ENCODE measurements around the gene PALB2. TPM values are rescaled to one million over a fixed set of nuclear protein-coding genes. Genes with fewer than 3 reads are reported as not detected.

PALB2 gene
- total and polyA plus RNA-seq, 10 of the 15 experiments (the other 5 are each of a cell fraction or from before 2014, with no cell fraction given) = 9.2 to 24.6 (median 17.6) TPM

- ATAC-seq (no peak), DNase-seq (ENCODE audit: low read depth, low spot score) (no peak), FAIRE-seq (no peak)
- Histone ChIP-seq H3K9ac (ENCODE audit: control insufficient read depth, insufficient read depth, low read length) (no peak overlapping the region), H3K4me3 (no peak overlapping the region), H3K79me2 (ENCODE audit: control insufficient read depth, insufficient read depth, low read length) (no peaks in the 10 kb centered on the region), H3K9me3 (replicated peaks; ENCODE audit: control insufficient read depth, insufficient read depth, low read length) (no peaks in the 10 kb centered on the region), H4K20me1 (ENCODE audit: control insufficient read depth, insufficient read depth) (no peaks in the 10 kb centered on the region), H3K4me2 (ENCODE audit: control insufficient read depth, insufficient read depth) (no peak overlapping the region), H3K4me1 (ENCODE audit: control insufficient read depth, insufficient read depth, low read length) (peaks cover 14% of the 10 kb centered on the region), H3K36me3 (ENCODE audit: control insufficient read depth in 2 of 2, insufficient read depth in 2 of 2, low read length in 1 of 2) (peaks cover 8 to 39% of the 10 kb centered on the region in 2 experiments), H2AFZ (ENCODE audit: control insufficient read depth, low read depth, low read length) (no peak overlapping the region), H3K27ac (ENCODE audit: control insufficient read depth, insufficient read depth) (no peak overlapping the region), H3K27me3 (replicated peaks in 1 of 2; ENCODE audit: control insufficient read depth in 2 of 2, insufficient read depth in 2 of 2, low read length in 1 of 2) (no peaks in the 10 kb centered on the region)
- TF ChIP-seq SREBF1 (IDR thresholded peaks at IDR 0.05; ENCODE audit: low read length) = no peak
- TF ChIP-seq ZBTB11 (CRISPR knock-in tag; IDR thresholded peaks at IDR 0.05) = no peak
- TF ChIP-seq CHD1 (IDR thresholded peaks at IDR 0.05; ENCODE audit: low read depth, low read length) = no peak
- TF ChIP-seq NR2C2 (IDR thresholded peaks at IDR 0.05; ENCODE audit: borderline replicate concordance, control insufficient read depth, insufficient read length, low read depth) = no peak
- TF ChIP-seq CREM (IDR thresholded peaks at IDR 0.05; ENCODE audit: low read depth) = no peak
- no peak for TF ChIP-seq NFYA (IDR thresholded peaks at IDR 0.05; ENCODE audit: borderline replicate concordance, low read depth, low read length)
- TF ChIP-seq MYC (IDR thresholded peaks at IDR 0.05; ENCODE audit: insufficient read depth, insufficient read length, insufficient replicate concordance, low read length, severe bottlenecking) = no peak
- TF ChIP-seq REST (IDR thresholded peaks at IDR 0.05; ENCODE audit: low read depth, low read length) = no peak
- in situ Hi-C loops (cut with MboI) = no loop called here
- 99% methylated on average over 8 of the region's 8 CpGs for WGBS (ENCODE audit: insufficient coverage, insufficient replicate concordance, low lambda C conversion rate, missing lambda C conversion rate)
- ChIA-PET RAD21 (ENCODE audit: unreplicated experiment) (no interaction called here), CTCF (no interaction called here), SMC1A (ENCODE audit: uncharacterized antibody, unreplicated experiment) (no interaction called here), POLR2A (no interaction called here)
- intact Hi-C loops (cut with micrococcal nuclease; ENCODE audit: unreplicated experiment) = no loop called here
- no TSS peak for BruUV-seq (replicated peaks)
These were observed 74.4 kb downstream of the PALB2 start for GRCh38 chr16:23566724-23567123.
